ENCODE data around the gene REC8. TPM values are rescaled to one million over a fixed set of nuclear protein-coding genes. Genes with fewer than 3 reads are reported as not detected.

REC8 gene
- total RNA-seq, 1 donor from 2014 or later = 0.87 TPM

Other genes starting within 250 kb of the REC8 start
- 31.2 and 47.7 TPM in 2 replicates for gene DHRS4, start 218.3 kb upstream of the REC8 start, total RNA-seq
- gene DHRS4L2, start 183.2 kb upstream of the REC8 start, total RNA-seq = 11.6 and 14.9 TPM in 2 replicates
- under 0.01 and 0.12 TPM in 2 replicates for gene CARMIL3, start 120.1 kb upstream of the REC8 start, total RNA-seq
- not detected in 2 replicates for gene CPNE6, start 100.5 kb upstream of the REC8 start, total RNA-seq
- 40.1 and 60.2 TPM in 2 replicates for gene PCK2, start 77.8 kb upstream of the REC8 start, total RNA-seq
- 56.0 and 64.2 TPM in 2 replicates for gene DCAF11, start 57.3 kb upstream of the REC8 start, total RNA-seq
- gene NRL, start 57.1 kb upstream of the REC8 start, total RNA-seq = 0.55 and 1.00 TPM in 2 replicates
- gene FITM1, start 41.4 kb upstream of the REC8 start, total RNA-seq = 0.37 TPM in 1 of 2 replicates, not detected in the other
- 69.7 and 121 TPM in 2 replicates for gene PSME1, start 35.9 kb upstream of the REC8 start, total RNA-seq
- gene EMC9, start 30.5 kb upstream of the REC8 start, total RNA-seq = 20.0 and 34.6 TPM in 2 replicates
- gene PSME2, start 25.5 kb upstream of the REC8 start, total RNA-seq = 111 and 120 TPM in 2 replicates
- gene RNF31, start 24.6 kb upstream of the REC8 start, total RNA-seq = 40.7 and 44.7 TPM in 2 replicates
- 68.6 and 80.1 TPM in 2 replicates for gene IRF9, start 10.8 kb upstream of the REC8 start, total RNA-seq
- 47.9 and 71.6 TPM in 2 replicates for gene IPO4, start 16.7 kb downstream of the REC8 start, total RNA-seq
- gene TM9SF1, start 23.4 kb downstream of the REC8 start, total RNA-seq = 74.9 and 79.5 TPM in 2 replicates
- 0.11 TPM in 1 of 2 replicates, not detected in the other for gene TSSK4, start 33.6 kb downstream of the REC8 start, total RNA-seq
- 32.7 and 38.6 TPM in 2 replicates for gene CHMP4A, start 41.4 kb downstream of the REC8 start, total RNA-seq
- gene MDP1, start 44.0 kb downstream of the REC8 start, total RNA-seq = 18.9 and 23.2 TPM in 2 replicates
- 163 and 222 TPM in 2 replicates for gene NEDD8, start 60.3 kb downstream of the REC8 start, total RNA-seq
- gene GMPR2, start 60.8 kb downstream of the REC8 start, total RNA-seq = 57.1 and 69.0 TPM in 2 replicates
- 59.9 and 69.5 TPM in 2 replicates for gene TINF2, start 70.5 kb downstream of the REC8 start, total RNA-seq
- gene TGM1, start 91.1 kb downstream of the REC8 start, total RNA-seq = 0.25 and 0.55 TPM in 2 replicates
- 17.9 and 28.6 TPM in 2 replicates for gene RABGGTA, start 99.5 kb downstream of the REC8 start, total RNA-seq
- gene DHRS1, start 127.7 kb downstream of the REC8 start, total RNA-seq = 13.3 and 19.2 TPM in 2 replicates
- 22.6 and 29.0 TPM in 2 replicates for gene NOP9, start 127.8 kb downstream of the REC8 start, total RNA-seq
- 1.6 and 2.9 TPM in 2 replicates for gene CIDEB, start 135.9 kb downstream of the REC8 start, total RNA-seq
- 3.7 and 3.8 TPM in 2 replicates for gene LTB4R2, start 138.1 kb downstream of the REC8 start, total RNA-seq
- 1.2 and 1.5 TPM in 2 replicates for gene LTB4R, start 139.4 kb downstream of the REC8 start, total RNA-seq
- gene ADCY4, start 163.0 kb downstream of the REC8 start, total RNA-seq = 5.1 and 8.1 TPM in 2 replicates
- gene RIPK3, start 167.9 kb downstream of the REC8 start, total RNA-seq = 0.50 and 1.00 TPM in 2 replicates
- 62.5 and 76.2 TPM in 2 replicates for gene NFATC4, start 196.1 kb downstream of the REC8 start, total RNA-seq
- 9.1 and 13.2 TPM in 2 replicates for gene NYNRIN, start 226.9 kb downstream of the REC8 start, total RNA-seq

Measured in uterine smooth muscle cell (primary cell).